Raji (cell line): ENCODE data around the gene PIAS1.

Experiments used
- POLR2A ChIP-seq: IDR thresholded peaks from 2 replicates; pipeline ENCODE4 v1.6.1; 2011; ENCODE audit warnings: low read depth, low read length, control low read depth; ENCODE audit not compliant: insufficient read depth

Gene PIAS1

GRCh38 chr15:68053701-68054627 is at the start of gene PIAS1:
Gene PIAS1, plus strand, starts transcription at chr15:68054315. Its CDS starts 12 bp downstream, at chr15:68054327.
- peak; percentile 74 for TF ChIP-seq POLR2A

DNA sequence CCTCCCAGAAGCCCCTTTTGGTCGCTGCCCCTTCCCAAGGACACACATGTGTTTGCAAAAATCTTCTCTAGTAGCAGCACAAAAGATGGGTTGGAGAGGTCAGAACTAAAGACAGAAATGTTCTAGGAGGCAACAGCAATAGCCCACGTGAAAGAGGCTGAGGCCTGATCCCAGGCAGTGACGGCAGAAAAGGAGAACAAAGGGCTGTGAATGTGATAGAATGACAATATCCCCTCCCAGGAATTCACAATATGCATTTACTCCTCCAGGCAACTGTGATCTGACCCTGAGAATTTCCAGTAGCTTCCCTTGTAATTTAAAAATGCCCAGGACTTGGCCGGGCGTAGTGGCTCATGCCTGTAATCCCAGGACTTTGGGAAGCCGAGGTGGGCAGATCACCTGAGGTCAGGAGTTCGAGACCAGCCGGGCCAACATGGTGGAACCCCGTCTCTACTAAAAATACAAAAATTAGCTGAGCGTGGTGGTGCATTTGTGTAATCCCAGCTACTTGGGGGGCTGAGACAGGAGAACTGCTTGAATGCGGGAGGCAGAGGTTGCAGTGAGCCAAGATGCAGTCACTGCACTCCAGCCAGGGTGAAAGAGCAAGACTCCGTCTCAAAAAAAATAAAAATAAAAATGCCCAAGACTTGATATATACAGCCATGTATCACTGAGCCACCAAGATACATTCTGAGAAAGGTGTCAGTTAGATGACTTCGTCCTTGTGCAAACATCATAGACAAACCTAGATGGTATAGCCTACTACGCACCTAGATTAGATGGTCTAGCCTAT is 43.6 kb upstream of the PIAS1 start:
- TF ChIP-seq POLR2A: no peak

DNA sequence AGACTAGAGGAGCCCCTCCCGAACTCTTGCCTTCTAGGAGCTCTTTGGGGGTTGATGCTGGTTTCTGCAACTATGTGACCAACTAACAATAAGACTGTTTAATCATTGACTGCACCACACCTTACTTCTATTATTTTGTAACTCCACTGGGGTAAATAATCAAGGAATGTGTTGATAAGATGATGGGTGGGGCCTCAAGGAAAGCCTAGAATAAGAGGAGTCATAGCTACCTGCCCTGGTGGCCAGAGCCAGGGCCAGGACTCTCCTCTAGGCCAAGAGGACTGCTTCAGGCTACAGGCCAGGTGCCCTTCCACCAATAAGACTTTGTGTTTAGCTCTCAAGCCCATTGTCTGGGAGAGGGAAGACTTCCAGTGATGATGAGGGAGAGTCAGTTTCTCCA is 41.2 kb upstream of the PIAS1 start:
- no peak for TF ChIP-seq POLR2A

- no peak for TF ChIP-seq POLR2A
Measured at GRCh38 chr15:68014219-68014618, 39.9 kb upstream of the PIAS1 start.

DNA sequence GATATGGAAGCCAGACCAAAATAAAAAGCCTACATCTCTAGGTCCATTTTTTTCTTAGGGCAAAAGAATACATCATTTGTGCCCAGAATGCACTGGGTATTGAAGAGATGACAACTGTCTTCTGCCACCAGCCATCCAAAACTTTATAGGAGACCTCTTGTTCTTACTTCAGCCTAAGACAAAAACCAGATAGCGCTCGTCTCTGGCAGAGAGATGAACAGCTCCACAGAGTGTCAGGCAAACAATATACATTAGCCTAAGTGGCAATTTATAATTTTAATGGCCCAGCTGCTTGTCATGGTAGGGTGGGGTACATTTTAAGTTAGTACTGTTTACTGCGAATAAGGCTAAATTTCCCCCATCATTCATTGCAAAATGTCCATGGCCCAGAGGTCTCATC is 38.9 kb upstream of the PIAS1 start:
- TF ChIP-seq POLR2A: no peak

DNA sequence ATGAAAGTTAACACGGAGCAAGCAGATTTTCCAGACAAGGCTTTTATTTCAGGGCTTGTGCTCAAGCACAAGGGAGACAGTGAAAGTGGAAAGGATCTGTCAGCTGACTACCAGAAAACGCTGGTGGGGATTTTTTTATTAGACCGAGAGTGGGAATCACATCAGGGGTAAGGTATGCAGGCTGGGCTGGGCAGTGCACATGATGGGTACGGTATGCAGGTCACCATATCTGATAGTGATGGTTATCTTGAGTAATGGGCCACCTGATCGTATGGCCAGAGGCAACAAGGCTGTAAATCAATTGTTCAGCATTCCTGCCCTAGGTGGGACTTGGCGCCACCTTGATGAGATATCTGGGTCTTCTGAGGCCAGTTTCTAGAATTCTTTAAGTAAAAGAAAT is 36.9 kb upstream of the PIAS1 start:
- TF ChIP-seq POLR2A: no peak

DNA sequence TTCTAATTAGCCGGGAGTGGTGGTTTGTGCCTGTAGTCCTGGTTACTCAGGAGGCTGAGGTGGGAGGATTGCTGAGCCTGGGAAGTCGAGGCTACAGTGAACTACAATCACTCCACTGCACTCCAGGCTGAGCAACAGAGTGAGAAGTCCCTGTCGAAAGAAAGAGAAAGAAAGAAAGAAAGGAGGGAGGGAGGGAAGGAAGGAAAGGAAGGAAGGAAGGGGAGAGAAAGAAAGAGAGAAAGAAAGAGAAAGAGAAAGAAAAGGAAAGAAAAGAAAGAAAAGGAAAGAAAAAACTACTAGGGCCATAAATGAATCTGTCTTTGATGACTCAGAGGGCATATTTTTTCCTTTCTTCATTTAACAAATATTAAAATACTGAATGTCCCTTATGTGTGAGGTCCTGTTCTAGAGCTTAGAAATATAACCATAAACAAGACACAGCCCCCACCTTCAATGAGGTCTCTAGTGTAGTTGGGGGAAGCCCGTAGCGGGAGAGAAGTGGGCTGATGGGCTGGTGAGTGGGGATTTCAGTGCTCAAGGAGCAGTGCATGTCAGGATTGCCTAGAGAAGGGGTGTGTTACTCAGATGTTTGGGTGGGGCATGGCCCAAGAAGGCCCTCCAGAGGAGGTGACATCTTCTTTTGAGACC is 35.2 kb upstream of the PIAS1 start:
- no peak for TF ChIP-seq POLR2A

DNA sequence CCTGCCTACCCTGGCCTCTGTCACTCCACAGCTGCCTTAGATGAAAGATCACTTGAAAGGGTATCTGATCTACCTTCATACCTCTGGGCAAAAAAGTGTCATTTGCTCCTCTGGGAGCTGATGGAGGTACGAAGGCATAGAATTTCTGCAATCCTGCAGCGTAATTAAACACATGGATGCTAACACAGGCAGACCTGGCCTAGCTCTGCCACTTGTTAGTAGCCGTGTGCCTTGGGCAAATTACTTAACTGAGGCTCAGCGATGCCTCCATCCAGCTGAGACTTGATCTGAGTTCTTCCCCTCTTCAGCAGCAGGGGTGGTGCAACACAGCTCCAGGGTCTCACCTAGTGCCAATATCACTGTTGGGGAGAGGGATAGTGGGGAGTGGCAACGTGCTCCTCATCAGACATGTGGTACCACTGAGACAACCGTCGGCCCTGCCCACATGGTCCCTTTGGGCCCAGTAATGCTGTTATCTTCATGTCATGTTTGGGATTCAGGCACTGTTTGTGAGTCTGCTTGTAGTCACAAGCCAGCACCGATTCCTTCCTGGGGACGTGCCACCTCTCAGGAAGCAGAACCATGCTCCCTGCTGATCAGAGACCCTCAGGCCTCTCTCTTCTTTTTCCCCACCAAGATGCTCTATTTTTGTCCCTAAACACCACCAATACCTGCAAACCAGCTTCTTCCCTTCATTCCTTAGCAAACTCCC is 34.1 kb upstream of the PIAS1 start:
- no peak for TF ChIP-seq POLR2A

GRCh38 chr15:68020685-68021084 is 33.4 kb upstream of the PIAS1 start:
- TF ChIP-seq POLR2A: no peak

DNA sequence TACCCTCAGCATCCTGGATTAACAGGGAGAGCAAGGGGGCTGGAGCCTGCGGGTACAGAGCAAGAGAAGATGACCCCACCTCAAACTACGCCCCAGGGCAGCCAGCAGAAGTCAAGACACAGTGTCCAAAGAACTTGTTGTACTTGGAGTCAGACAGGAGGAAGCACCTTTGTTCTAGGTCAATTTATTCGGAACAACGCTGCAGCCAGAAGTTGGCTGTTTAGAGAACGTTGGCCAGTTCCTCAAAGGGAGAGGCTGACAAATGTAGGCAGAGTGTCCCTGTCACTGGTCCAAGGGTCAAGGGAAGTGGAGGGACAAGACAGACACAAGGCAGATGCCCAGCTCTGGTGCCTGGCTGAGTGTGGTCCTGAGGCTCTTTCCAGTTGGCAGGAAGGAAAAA is 32.1 kb upstream of the PIAS1 start:
- no peak for TF ChIP-seq POLR2A

DNA sequence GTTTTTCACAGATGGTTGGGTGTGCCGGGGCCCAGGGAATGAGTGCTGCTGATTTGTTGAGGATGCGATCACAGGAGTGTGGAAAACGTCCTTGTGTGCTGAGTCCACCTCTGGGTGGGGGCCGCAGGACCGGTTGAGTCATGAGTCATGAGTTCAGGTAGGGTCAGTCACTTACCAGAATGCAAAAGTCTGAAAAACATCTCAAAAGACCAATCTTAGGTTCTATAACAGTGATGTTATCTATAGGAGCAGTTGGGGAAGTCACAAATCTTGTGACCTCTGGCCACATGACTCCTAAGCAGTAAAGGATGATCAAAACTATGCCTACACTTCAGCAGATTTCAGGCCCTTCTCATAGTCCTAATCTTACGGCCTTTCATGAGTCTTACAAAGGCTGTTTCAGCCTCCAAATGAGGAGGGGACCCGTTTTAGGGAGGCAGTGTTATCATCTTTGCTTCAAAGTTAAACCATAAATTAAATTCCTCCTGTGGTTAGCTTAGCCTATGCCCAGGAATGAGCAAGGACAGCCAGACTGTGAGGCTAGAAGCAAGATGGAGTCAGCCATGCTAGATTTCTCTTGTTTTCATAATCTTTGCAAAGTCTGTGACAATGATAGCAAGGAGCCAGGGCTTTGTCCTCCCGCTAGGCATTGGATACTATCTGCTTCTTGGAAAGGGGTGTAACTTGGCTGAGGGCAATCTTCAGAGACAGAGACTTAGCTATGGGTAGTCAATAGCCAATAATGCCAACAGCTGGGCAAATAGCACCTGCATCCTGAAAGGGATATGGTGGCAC is 30.6 kb upstream of the PIAS1 start:
- TF ChIP-seq POLR2A: no peak

GRCh38 chr15:68025835-68026424 is 28.2 kb upstream of the PIAS1 start:
- no peak for TF ChIP-seq POLR2A

DNA sequence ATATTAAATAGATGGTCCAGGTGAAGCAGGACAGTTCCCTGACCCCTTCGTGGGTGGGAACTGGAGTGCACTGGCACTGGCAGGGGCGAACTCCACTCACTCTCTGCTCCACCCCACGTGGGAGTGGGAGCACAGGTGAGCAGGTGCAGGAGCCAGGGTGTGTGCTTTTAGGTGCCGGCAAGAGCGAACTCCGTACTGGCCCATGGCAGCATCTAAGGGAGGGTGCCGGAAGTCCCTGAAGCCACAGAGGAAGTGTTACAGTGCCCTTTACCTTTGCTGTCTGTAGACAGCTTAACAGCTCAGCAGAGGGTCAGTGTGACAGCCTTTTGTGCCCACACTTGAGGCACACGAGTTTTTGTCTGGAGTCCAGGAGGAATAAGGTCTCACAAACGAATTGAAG is 26.7 kb upstream of the PIAS1 start:
- TF ChIP-seq POLR2A: no peak
